Neuronal stem cell (in vitro differentiated cells): Measurements from ENCODE around the gene KRTAP4-9.

ENCODE experiments used
- DNase-seq: peaks from one replicate; pipeline ENCODE4 v3.0.0-alpha.2; 2013; ENCODE audit warnings: low spot score
- H2AFZ ChIP-seq: one replicate; pipeline ENCODE4 v1.6.1; 2013; ENCODE audit warnings: mild to moderate bottlenecking, low read length, inconsistent platforms
- H2AK5ac ChIP-seq: 2 replicates; pipeline ENCODE4 v1.6.1; 2013; ENCODE audit warnings: low read depth, mild to moderate bottlenecking, inconsistent platforms, low read length, moderate library complexity, mixed read lengths
- H2BK120ac ChIP-seq: 2 replicates; pipeline ENCODE4 v1.6.1; 2013; ENCODE audit warnings: low read depth, mild to moderate bottlenecking, inconsistent platforms, low read length, moderate library complexity, mixed read lengths
- H2BK12ac ChIP-seq: one replicate; pipeline ENCODE4 v1.6.1; 2013; ENCODE audit warnings: low read length, inconsistent platforms
- H2BK15ac ChIP-seq: 2 replicates; pipeline ENCODE4 v1.6.1; 2013; ENCODE audit warnings: mild to moderate bottlenecking, low read length, inconsistent platforms, mixed read lengths
- H2BK5ac ChIP-seq: one replicate; pipeline ENCODE4 v1.6.1; 2013; ENCODE audit warnings: inconsistent platforms, mild to moderate bottlenecking, low read length, moderate library complexity
- H3K14ac ChIP-seq: one replicate; pipeline ENCODE4 v1.6.1; 2013; ENCODE audit warnings: low read length, inconsistent platforms
- H3K18ac ChIP-seq: 2 replicates; pipeline ENCODE4 v1.6.1; 2013; ENCODE audit warnings: low read length, inconsistent platforms
- H3K23ac ChIP-seq: 2 replicates; pipeline ENCODE4 v1.6.1; 2013; ENCODE audit warnings: low read depth, mild to moderate bottlenecking, mixed read lengths, low read length, inconsistent platforms; ENCODE audit not compliant: poor library complexity
- H3K27ac ChIP-seq: replicated peaks from 3 replicates; pipeline ENCODE4 v1.5.1; 2013; ENCODE audit warnings: low read length, inconsistent platforms
- H3K27me3 ChIP-seq, 3 experiments: 2 replicates each; pipeline ENCODE4 v1.6.1; 2013; ENCODE audit warnings: low read length in 3 of 3, mild to moderate bottlenecking in 2 of 3, inconsistent platforms in 1 of 3, low read depth in 1 of 3, mixed read lengths in 1 of 3, moderate library complexity in 1 of 3; ENCODE audit not compliant: control insufficient read depth in 3 of 3, insufficient read depth in 3 of 3
- H3K36me3 ChIP-seq, 2 donors: replicated peaks in 1 of 2; 2 replicates each; pipeline ENCODE4 v1.6.1; 2013; ENCODE audit warnings: low read length in 2 of 2; ENCODE audit not compliant: control insufficient read depth in 2 of 2, insufficient read depth in 2 of 2
- H3K4ac ChIP-seq: 2 replicates; pipeline ENCODE4 v1.6.1; 2013; ENCODE audit warnings: inconsistent platforms, mild to moderate bottlenecking, low read length, moderate library complexity
- H3K4me1 ChIP-seq, 2 donors: 1 replicate in 1 of 2; 2 replicates in 1 of 2; pipeline ENCODE4 v1.6.1; 2013; ENCODE audit warnings: low read length in 2 of 2, low read depth in 1 of 2; ENCODE audit not compliant: control insufficient read depth in 2 of 2, insufficient read depth in 1 of 2
- H3K4me2 ChIP-seq: one replicate; pipeline ENCODE4 v1.6.1; 2013; ENCODE audit warnings: mild to moderate bottlenecking, low read length, inconsistent platforms; ENCODE audit not compliant: insufficient read depth, poor library complexity, severe bottlenecking
- H3K4me3 ChIP-seq, 2 donors: 2 replicates each; pipeline ENCODE4 v1.5.1; 2013; ENCODE audit warnings: low read length in 2 of 2, mild to moderate bottlenecking in 2 of 2, inconsistent platforms in 1 of 2, moderate library complexity in 1 of 2
- H3K79me1 ChIP-seq: one replicate; pipeline ENCODE4 v1.6.1; 2013; ENCODE audit warnings: low read depth, mild to moderate bottlenecking, inconsistent platforms, low read length, moderate library complexity
- H3K9ac ChIP-seq: one replicate; pipeline ENCODE4 v1.6.1; 2013; ENCODE audit warnings: mild to moderate bottlenecking, low read depth, low read length, inconsistent platforms; ENCODE audit not compliant: poor library complexity
- H3K9me3 ChIP-seq, 2 donors: replicated peaks in 1 of 2; 2 replicates each; pipeline versions ENCODE3 to v1.6.1; 2013; ENCODE audit warnings: low read length in 2 of 2, mild to moderate bottlenecking in 2 of 2, inconsistent platforms in 1 of 2, low read depth in 1 of 2, mixed read lengths in 1 of 2, moderate library complexity in 1 of 2; ENCODE audit not compliant: control insufficient read depth in 2 of 2, insufficient read depth in 1 of 2
- H4K8ac ChIP-seq: one replicate; pipeline ENCODE4 v1.6.1; 2013; ENCODE audit warnings: low read depth, mild to moderate bottlenecking, inconsistent platforms, low read length, moderate library complexity
- H4K91ac ChIP-seq: one replicate; pipeline ENCODE4 v1.6.1; 2013; ENCODE audit warnings: low read length, low read depth, mild to moderate bottlenecking, inconsistent platforms; ENCODE audit not compliant: poor library complexity
- WGBS, 2 donors: extraction: QIAGEN DNeasy Blood & Tissue Kit; methylation state at CpG; one replicate each; pipeline ENCODE4 v1.1.7; 2013; ENCODE audit warnings: missing lambda C conversion rate in 2 of 2, mixed read lengths in 1 of 2; ENCODE audit not compliant: insufficient read length in 2 of 2, insufficient replicate concordance in 1 of 2; ENCODE audit errors: extremely low coverage in 2 of 2; 5-methylcytosine and 5-hydroxymethylcytosine counted together

KRTAP4-9 gene

GRCh38 chr17:41060052-41060604 lies 45.1 kb upstream of the KRTAP4-9 start, which contains the start of gene KRTAP2-3:
Gene KRTAP2-3, minus strand, starts transcription at chr17:41060114. Its CDS starts 64 bp downstream, at chr17:41060050.
- Histone ChIP-seq H3K9me3 (peaks cover 0 to 2% of the 10 kb centered on the region in 2 donors), H2BK5ac (no peak within 1 kb of the TSS), H3K79me1 (no peaks in the 10 kb centered on the region), H3K14ac (no peak within 1 kb of the TSS), H3K9ac (no peak within 1 kb of the TSS), H3K4me1 (peaks cover 0 to 2% of the 10 kb centered on the region in 2 donors), H2BK120ac (no peak within 1 kb of the TSS), H4K91ac (no peak within 1 kb of the TSS), H3K4me3 (no peak within 1 kb of the TSS), H2BK15ac (no peak within 1 kb of the TSS), H2AFZ (no peak within 1 kb of the TSS), H3K4me2 (no peak within 1 kb of the TSS), H3K27ac (no peak within 1 kb of the TSS), H4K8ac (no peak within 1 kb of the TSS), H2BK12ac (no peak within 1 kb of the TSS), H3K23ac (no peak within 1 kb of the TSS), H3K4ac (no peak within 1 kb of the TSS), H3K18ac (no peak within 1 kb of the TSS), H3K36me3 (no peaks in the 10 kb centered on the region), H3K27me3 (no peaks in the 10 kb centered on the region), H2AK5ac (no peak within 1 kb of the TSS)
- DNase-seq, result no peak
- WGBS, 2 donors, result no CpG with 5 or more reads among the region's 6 CpGs

- Histone ChIP-seq H3K9ac (no peak overlapping the region), H3K4me2 (no peak overlapping the region), H2AK5ac (no peak overlapping the region), H3K9me3 (no peaks in the 10 kb centered on the region), H3K36me3 (no peaks in the 10 kb centered on the region), H3K4me3 (no peak overlapping the region), H3K14ac (no peak overlapping the region), H2BK12ac (no peak overlapping the region), H3K4me1 (peaks cover 0 to 2% of the 10 kb centered on the region in 2 donors), H2BK15ac (no peak overlapping the region), H3K27me3 (no peaks in the 10 kb centered on the region), H4K91ac (no peak overlapping the region), H3K18ac (no peak overlapping the region), H2BK5ac (no peak overlapping the region), H3K27ac (no peak overlapping the region), H2AFZ (no peak overlapping the region), H2BK120ac (no peak overlapping the region), H3K79me1 (no peaks in the 10 kb centered on the region), H4K8ac (no peak overlapping the region), H3K4ac (no peak overlapping the region), H3K23ac (no peak overlapping the region)
- no CpG with 5 or more reads among the region's 1 CpG for WGBS, 2 donors
- DNase-seq, result no peak
Observed at GRCh38 chr17:41061964-41062363, 43.2 kb upstream of the KRTAP4-9 start.

GRCh38 chr17:41063449-41063848 lies 41.7 kb upstream of the KRTAP4-9 start:
- WGBS, 2 donors, result no CpG with 5 or more reads among the region's 4 CpGs

GRCh38 chr17:41064301-41064700 lies 40.9 kb upstream of the KRTAP4-9 start:
- DNase-seq, result no peak
- no peak overlapping the region for H3K23ac ChIP-seq
- peaks cover 0 to 2% of the 10 kb centered on the region in 2 donors for H3K4me1 ChIP-seq
- H2AFZ ChIP-seq, result no peak overlapping the region
- H3K9me3 ChIP-seq, result no peaks in the 10 kb centered on the region
- no CpG with 5 or more reads among the region's 1 CpG for WGBS, 2 donors
- H3K4ac ChIP-seq, result no peak overlapping the region
- no peak overlapping the region for H3K27ac ChIP-seq
- H4K8ac ChIP-seq, result no peak overlapping the region
- H2BK15ac ChIP-seq, result no peak overlapping the region
- H3K4me3 ChIP-seq, result no peak overlapping the region
- H3K36me3 ChIP-seq, result no peaks in the 10 kb centered on the region
- H2BK5ac ChIP-seq, result no peak overlapping the region
- H4K91ac ChIP-seq, result no peak overlapping the region
- no peak overlapping the region for H3K9ac ChIP-seq
- no peak overlapping the region for H3K14ac ChIP-seq
- no peaks in the 10 kb centered on the region for H3K27me3 ChIP-seq
- H3K79me1 ChIP-seq, result no peaks in the 10 kb centered on the region
- no peak overlapping the region for H3K18ac ChIP-seq
- H2AK5ac ChIP-seq, result no peak overlapping the region
- no peak overlapping the region for H2BK12ac ChIP-seq
- no peak overlapping the region for H2BK120ac ChIP-seq
- no peak overlapping the region for H3K4me2 ChIP-seq

More at GRCh38 chr17:41063449-41063848, 41.7 kb upstream of the KRTAP4-9 start:
- Histone ChIP-seq H2BK5ac (no peak overlapping the region), H2BK12ac (no peak overlapping the region), H2BK120ac (no peak overlapping the region), H2AK5ac (no peak overlapping the region), H3K4me2 (no peak overlapping the region), H3K23ac (no peak overlapping the region), H4K91ac (no peak overlapping the region), H3K27ac (no peak overlapping the region), H3K4ac (no peak overlapping the region), H3K4me1 (peaks cover 0 to 2% of the 10 kb centered on the region in 2 donors), H2AFZ (no peak overlapping the region), H3K9ac (no peak overlapping the region), H3K27me3 (no peaks in the 10 kb centered on the region), H3K9me3 (no peaks in the 10 kb centered on the region), H4K8ac (no peak overlapping the region), H3K79me1 (no peaks in the 10 kb centered on the region), H3K36me3 (no peaks in the 10 kb centered on the region), H3K4me3 (no peak overlapping the region), H3K14ac (no peak overlapping the region), H3K18ac (no peak overlapping the region), H2BK15ac (no peak overlapping the region)
- no peak for DNase-seq
